ENCODE results near the gene LYPD4. TPM values are rescaled to one million over a fixed set of nuclear protein-coding genes. Genes with fewer than 3 reads are reported as not detected.
"Not testable (repeated sequence)": the region's sequence is repeated elsewhere in the genome, so short reads cannot be mapped to it uniquely, and the experiment has no call there.

LYPD4 gene
- total RNA-seq, 1 experiment from 2014 or later = not detected

- POLR2A ChIA-PET (ENCODE audit: unreplicated experiment) = no interaction called here
- Histone ChIP-seq H4K20me1 (ENCODE audit: low read length) (no peaks in the 10 kb centered on the region), H3K9ac (ENCODE audit: low read length) (peak overlapping the region; percentile 98), H3K4me1 (ENCODE audit: insufficient read depth, low read length) (peaks cover 48% of the 10 kb centered on the region), H3K4me3 (ENCODE audit: low read length) (peak overlapping the region; percentile 50; the same call in 1 of the 2 replicates), H3K27me3 (ENCODE audit: low read length) (no peaks in the 10 kb centered on the region), H3K36me3 (ENCODE audit: low read depth, low read length) (no peaks in the 10 kb centered on the region), H3K27ac (ENCODE audit: low read length) (peak overlapping the region; percentile 100), H3K9me2 (replicated peaks; ENCODE audit: low read length) (no peaks in the 10 kb centered on the region), H3F3A (ENCODE audit: low read length, unreplicated experiment) (peaks cover 7% of the 10 kb centered on the region), H3K79me2 (ENCODE audit: low read length) (no peaks in the 10 kb centered on the region), H3K4me2 (ENCODE audit: low read length) (peak overlapping the region; percentile 88), H2AFZ (ENCODE audit: low read length) (peak overlapping the region; percentile 75; the same call in 1 of the 2 replicates), H3K9me3 (ENCODE audit: low read length) (no peaks in the 10 kb centered on the region)
- DNase-seq (no peak), ATAC-seq (no peak)
- CTCF ChIA-PET = interaction anchor here (0.7 to 1.9 kb wide), 3 partner anchors 19 to 40 kb away, joined by 3 to 19 read pairs (median 12); no protein-coding TSS in a partner anchor
- TF ChIP-seq EZH2 (IDR thresholded peaks at IDR 0.05; ENCODE audit: low read length, unreplicated experiment) = no peak
- TF ChIP-seq, protein P1, sequence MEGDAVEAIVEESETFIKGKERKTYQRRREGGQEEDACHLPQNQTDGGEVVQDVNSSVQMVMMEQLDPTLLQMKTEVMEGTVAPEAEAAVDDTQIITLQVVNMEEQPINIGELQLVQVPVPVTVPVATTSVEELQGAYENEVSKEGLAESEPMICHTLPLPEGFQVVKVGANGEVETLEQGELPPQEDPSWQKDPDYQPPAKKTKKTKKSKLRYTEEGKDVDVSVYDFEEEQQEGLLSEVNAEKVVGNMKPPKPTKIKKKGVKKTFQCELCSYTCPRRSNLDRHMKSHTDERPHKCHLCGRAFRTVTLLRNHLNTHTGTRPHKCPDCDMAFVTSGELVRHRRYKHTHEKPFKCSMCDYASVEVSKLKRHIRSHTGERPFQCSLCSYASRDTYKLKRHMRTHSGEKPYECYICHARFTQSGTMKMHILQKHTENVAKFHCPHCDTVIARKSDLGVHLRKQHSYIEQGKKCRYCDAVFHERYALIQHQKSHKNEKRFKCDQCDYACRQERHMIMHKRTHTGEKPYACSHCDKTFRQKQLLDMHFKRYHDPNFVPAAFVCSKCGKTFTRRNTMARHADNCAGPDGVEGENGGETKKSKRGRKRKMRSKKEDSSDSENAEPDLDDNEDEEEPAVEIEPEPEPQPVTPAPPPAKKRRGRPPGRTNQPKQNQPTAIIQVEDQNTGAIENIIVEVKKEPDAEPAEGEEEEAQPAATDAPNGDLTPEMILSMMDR (conservative IDR thresholded peaks at IDR 0.05; ENCODE audit: low read depth, low read length) = no peak
- no peak for TF ChIP-seq EZH2phosphoT487 (IDR thresholded peaks at IDR 0.05; ENCODE audit: borderline replicate concordance, low read length)
- intact Hi-C loops (cut with micrococcal nuclease) = loop anchor here (2.0 to 10.0 kb wide), 2 partner anchors 27 to 161 kb away; partner anchors contain the start of gene RABAC1
- no TSS peak for BruUV-seq (replicated peaks)
Measured at GRCh38 chr19:41793414-41793727, 51.1 kb downstream of the LYPD4 start.

DNA sequence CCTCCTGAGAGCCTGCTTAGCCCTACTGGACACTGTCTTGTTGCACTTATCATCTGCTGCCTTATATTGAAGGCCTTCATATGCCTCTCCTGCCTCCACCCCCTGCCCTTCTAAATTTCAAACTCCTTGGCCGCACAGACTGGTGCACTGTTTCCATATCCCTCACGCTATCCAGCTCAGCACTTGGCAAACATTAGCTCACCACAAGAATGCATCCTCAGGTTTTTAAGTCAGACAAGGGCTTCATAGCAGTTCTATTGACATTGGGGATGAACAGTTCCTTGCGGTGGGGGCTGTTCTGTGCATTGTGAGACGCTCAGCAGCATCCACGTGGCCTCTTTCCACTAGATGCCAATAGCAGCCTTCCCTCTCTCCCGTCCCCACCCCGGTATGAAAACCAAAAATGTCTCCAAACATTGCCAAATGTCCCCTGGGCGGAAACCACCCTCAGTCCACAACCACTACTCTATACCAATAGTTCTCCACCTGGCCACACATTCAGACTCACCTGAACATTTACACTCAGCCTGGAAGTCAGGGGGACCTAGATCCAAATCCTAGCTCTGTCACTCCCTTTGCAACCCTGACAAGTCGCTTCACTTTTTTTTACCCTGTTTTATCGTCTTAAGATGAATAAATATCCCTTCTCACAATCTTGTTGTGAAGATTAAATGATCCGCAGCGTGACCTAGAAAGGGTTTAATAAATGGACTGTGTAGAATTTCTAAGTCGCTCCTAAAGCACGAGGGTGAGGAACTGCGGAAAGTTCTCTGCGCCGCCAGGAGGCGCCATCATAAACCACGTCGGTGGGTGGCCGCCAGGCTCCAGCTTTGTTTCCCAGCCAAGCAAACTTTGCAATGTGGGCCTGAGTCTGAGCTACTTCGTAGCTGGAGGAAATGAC lies 51.7 kb downstream of the LYPD4 start:
- peak overlapping the region; percentile 50; the same call in 1 of the 2 replicates for H3K4me3 ChIP-seq (ENCODE audit: low read length)
- H3K9me2 ChIP-seq (replicated peaks; ENCODE audit: low read length) = no peaks in the 10 kb centered on the region
- H3K27me3 ChIP-seq (ENCODE audit: low read length) = no peaks in the 10 kb centered on the region
- BruUV-seq (replicated peaks) = TSS peak; percentile 97
- H2AFZ ChIP-seq (ENCODE audit: low read length) = peak overlapping the region; percentile 75
- H4K20me1 ChIP-seq (ENCODE audit: low read length) = no peaks in the 10 kb centered on the region
- peak overlapping the region; percentile 88 for H3K4me2 ChIP-seq (ENCODE audit: low read length)
- no peaks in the 10 kb centered on the region for H3K36me3 ChIP-seq (ENCODE audit: low read depth, low read length)
- no peak for TF ChIP-seq EZH2phosphoT487 (IDR thresholded peaks at IDR 0.05; ENCODE audit: borderline replicate concordance, low read length)
- TF ChIP-seq, protein P1 (conservative IDR thresholded peaks at IDR 0.05; ENCODE audit: low read depth, low read length) = peak; percentile 88
- TF ChIP-seq EZH2 (IDR thresholded peaks at IDR 0.05; ENCODE audit: low read length, unreplicated experiment) = no peak
- DNase-seq (peak; percentile 93), ATAC-seq (peak; percentile 88)
- H3K9me3 ChIP-seq (ENCODE audit: low read length) = no peaks in the 10 kb centered on the region
- no peaks in the 10 kb centered on the region for H3K79me2 ChIP-seq (ENCODE audit: low read length)
- H3K27ac ChIP-seq (ENCODE audit: low read length) = peak overlapping the region; percentile 100
- intact Hi-C loops (cut with micrococcal nuclease) = loop anchor here (2.0 to 10.0 kb wide), 2 partner anchors 28 to 162 kb away; partner anchors contain the start of gene RABAC1
- peaks cover 44% of the 10 kb centered on the region for H3K4me1 ChIP-seq (ENCODE audit: insufficient read depth, low read length)
- H3K9ac ChIP-seq (ENCODE audit: low read length) = peak overlapping the region; percentile 98
- POLR2A ChIA-PET (ENCODE audit: unreplicated experiment) = no interaction called here
- peaks cover 7% of the 10 kb centered on the region for H3F3A ChIP-seq (ENCODE audit: low read length, unreplicated experiment)
- CTCF ChIA-PET = interaction anchor here (0.6 to 1.9 kb wide), 5 partner anchors 17 to 48 kb away, joined by 3 to 19 read pairs (median 12); no protein-coding TSS in a partner anchor

GRCh38 chr19:41789053-41789452 lies 55.4 kb downstream of the LYPD4 start:
- POLR2A ChIA-PET (ENCODE audit: unreplicated experiment); H2AFZ ChIP-seq (ENCODE audit: low read length); H4K20me1 ChIP-seq (ENCODE audit: low read length); H3F3A ChIP-seq (ENCODE audit: low read length, unreplicated experiment); BruUV-seq (replicated peaks); H3K9me2 ChIP-seq (replicated peaks; ENCODE audit: low read length); H3K27me3 ChIP-seq (ENCODE audit: low read length); H3K4me2 ChIP-seq (ENCODE audit: low read length); DNase-seq; H3K79me2 ChIP-seq (ENCODE audit: low read length); H3K4me3 ChIP-seq (ENCODE audit: low read length); intact Hi-C loops (cut with micrococcal nuclease); ATAC-seq; H3K36me3 ChIP-seq (ENCODE audit: low read depth, low read length); H3K9ac ChIP-seq (ENCODE audit: low read length); H3K9me3 ChIP-seq (ENCODE audit: low read length); CTCF ChIA-PET: not testable (repeated sequence)
- H3K27ac ChIP-seq (ENCODE audit: low read length) = peak overlapping the region; percentile 45
- H3K4me1 ChIP-seq (ENCODE audit: insufficient read depth, low read length) = peaks cover 40% of the 10 kb centered on the region

GRCh38 chr19:41788518-41788917 lies 56.0 kb downstream of the LYPD4 start:
- H3F3A ChIP-seq (ENCODE audit: low read length, unreplicated experiment); H2AFZ ChIP-seq (ENCODE audit: low read length); H4K20me1 ChIP-seq (ENCODE audit: low read length); BruUV-seq (replicated peaks); H3K9me3 ChIP-seq (ENCODE audit: low read length); DNase-seq; H3K36me3 ChIP-seq (ENCODE audit: low read depth, low read length); H3K27ac ChIP-seq (ENCODE audit: low read length); H3K27me3 ChIP-seq (ENCODE audit: low read length); H3K4me3 ChIP-seq (ENCODE audit: low read length); ATAC-seq; H3K79me2 ChIP-seq (ENCODE audit: low read length); intact Hi-C loops (cut with micrococcal nuclease); H3K4me2 ChIP-seq (ENCODE audit: low read length); POLR2A ChIA-PET (ENCODE audit: unreplicated experiment); H3K9me2 ChIP-seq (replicated peaks; ENCODE audit: low read length); H3K9ac ChIP-seq (ENCODE audit: low read length): not testable (repeated sequence)
- H3K4me1 ChIP-seq (ENCODE audit: insufficient read depth, low read length) = peaks cover 34% of the 10 kb centered on the region
- CTCF ChIA-PET = interaction anchor here (0.6 kb wide), 1 partner anchor 135 kb away, joined by 3 read pairs; no protein-coding TSS in a partner anchor
